BE2C (cell line): Measurements from ENCODE around the gene IFRD1.

ENCODE experiments used
- DNase-seq: peaks from one replicate; pipeline ENCODE4 v3.0.0-alpha.2; 2020
- H3K27me3 ChIP-seq: fragments of 250-450 bp; sonication (Bioruptor Pico); 2 replicates; pipeline ENCODE4 v1.5.1; 2020; ENCODE audit warnings: mild to moderate bottlenecking
- H3K36me3 ChIP-seq: fragments of 250-450 bp; sonication (Bioruptor Pico); 2 replicates; pipeline ENCODE4 v1.5.1; 2020; ENCODE audit warnings: mild to moderate bottlenecking
- H3K4me1 ChIP-seq: fragments of 250-450 bp; sonication (Bioruptor Pico); 2 replicates; pipeline ENCODE4 v1.5.1; 2020
- H3K4me3 ChIP-seq: 2 replicates; pipeline ENCODE4 v1.5.1; 2011; ENCODE audit warnings: low read depth, low read length
- H3K9me3 ChIP-seq: fragments of 250-450 bp; sonication (Bioruptor Pico); 2 replicates; pipeline ENCODE4 v1.5.1; 2020
- CTCF ChIP-seq: IDR thresholded peaks from 2 replicates; pipeline ENCODE4 v1.5.1; 2012; ENCODE audit warnings: mild to moderate bottlenecking, low read depth, low read length

IFRD1 gene

DNA sequence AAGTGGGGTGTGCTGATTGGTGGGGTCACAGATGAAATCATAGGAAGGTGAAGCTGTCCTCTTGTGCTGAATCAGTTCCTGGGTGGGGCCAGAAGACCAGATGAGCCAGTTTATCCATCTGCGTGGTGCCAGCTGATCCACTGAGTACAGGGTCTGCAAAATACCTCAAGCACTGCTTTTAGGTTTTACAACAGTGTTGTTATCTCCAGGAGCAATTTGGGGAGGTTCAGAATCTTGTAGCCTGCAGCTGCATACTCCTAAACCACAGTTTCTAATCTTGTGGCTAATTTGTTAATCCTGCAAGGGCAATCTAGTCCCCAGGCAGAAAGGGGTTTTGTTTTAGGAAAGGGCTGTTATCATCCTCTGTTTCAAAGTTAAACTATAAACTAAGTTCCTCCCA lies 17.0 kb upstream of the IFRD1 start:
- Histone ChIP-seq H3K27me3 (no peaks in the 10 kb centered on the region), H3K9me3 (no peaks in the 10 kb centered on the region), H3K36me3 (no peaks in the 10 kb centered on the region), H3K4me3 (no peak overlapping the region), H3K4me1 (peaks cover 3% of the 10 kb centered on the region)
- TF ChIP-seq CTCF: no peak
- DNase-seq: no peak

DNA sequence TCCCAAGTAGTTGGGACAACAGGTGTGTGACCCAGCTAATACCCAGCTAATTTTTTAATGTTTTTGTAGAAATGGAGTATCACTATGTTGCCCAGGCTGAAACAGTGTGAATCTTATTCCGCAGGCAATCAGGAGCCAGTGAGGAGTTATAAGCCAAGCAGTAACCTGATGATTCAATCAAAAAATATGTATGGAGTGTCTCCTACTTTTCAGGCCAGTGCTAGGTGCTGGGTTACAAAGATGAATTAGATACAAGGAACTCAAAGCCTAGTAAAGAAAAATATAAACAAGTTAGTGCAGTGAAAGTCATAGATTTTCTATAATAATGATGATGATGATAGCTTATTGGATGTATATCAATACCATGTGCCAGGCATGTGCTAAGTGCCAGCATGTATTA lies 13.2 kb upstream of the IFRD1 start:
- H3K4me1 ChIP-seq: peaks cover 3% of the 10 kb centered on the region
- TF ChIP-seq CTCF: no peak

GRCh38 chr7:112439476-112439875 lies 10.8 kb upstream of the IFRD1 start:
- no peak for DNase-seq
- H3K27me3 ChIP-seq: no peaks in the 10 kb centered on the region
- no peaks in the 10 kb centered on the region for H3K9me3 ChIP-seq
- TF ChIP-seq CTCF: no peak
- H3K4me3 ChIP-seq: no peak overlapping the region
- H3K36me3 ChIP-seq: no peaks in the 10 kb centered on the region
- H3K4me1 ChIP-seq: peaks cover 3% of the 10 kb centered on the region

More for the DNA sequence above, 13.2 kb upstream of the IFRD1 start:
- Histone ChIP-seq H3K9me3 (no peaks in the 10 kb centered on the region), H3K36me3 (no peaks in the 10 kb centered on the region), H3K4me3 (no peak overlapping the region), H3K27me3 (no peaks in the 10 kb centered on the region)
- no peak for DNase-seq

- peaks cover 3% of the 10 kb centered on the region for H3K4me1 ChIP-seq
- DNase-seq: no peak
- no peak for TF ChIP-seq CTCF
- H3K36me3 ChIP-seq: no peaks in the 10 kb centered on the region
- no peaks in the 10 kb centered on the region for H3K9me3 ChIP-seq
- no peaks in the 10 kb centered on the region for H3K27me3 ChIP-seq
- no peak overlapping the region for H3K4me3 ChIP-seq
Observed at GRCh38 chr7:112442210-112442609, 8.1 kb upstream of the IFRD1 start.

GRCh38 chr7:112444505-112444904 lies 5.8 kb upstream of the IFRD1 start:
- H3K27me3 ChIP-seq: no peaks in the 10 kb centered on the region
- H3K9me3 ChIP-seq: no peaks in the 10 kb centered on the region
- H3K4me1 ChIP-seq: no peaks in the 10 kb centered on the region
- no peaks in the 10 kb centered on the region for H3K36me3 ChIP-seq
- DNase-seq: no peak
- no peak for TF ChIP-seq CTCF
- no peak overlapping the region for H3K4me3 ChIP-seq

DNA sequence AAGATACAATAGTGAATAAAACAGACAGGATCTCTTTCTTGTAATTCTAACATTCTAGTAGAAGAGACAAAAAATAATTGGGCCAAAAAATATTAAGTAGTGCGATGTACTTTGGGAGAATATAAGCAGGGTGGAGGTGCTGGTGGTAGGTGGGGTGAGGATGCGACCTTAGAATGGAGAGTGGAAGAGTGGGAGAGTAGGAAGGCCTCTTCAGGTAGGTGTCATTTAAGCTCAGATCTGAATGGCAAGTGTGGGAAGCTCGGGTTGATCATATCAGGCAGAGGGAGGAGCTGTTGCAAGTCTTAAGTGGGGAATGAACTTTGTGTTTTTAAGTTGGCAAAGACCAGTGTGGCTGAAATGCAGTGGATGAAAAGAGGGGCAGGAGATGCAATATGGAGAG lies 3.8 kb upstream of the IFRD1 start:
- H3K27me3 ChIP-seq: no peaks in the 10 kb centered on the region
- DNase-seq: no peak
- TF ChIP-seq CTCF: no peak

More for the DNA sequence above, 3.8 kb upstream of the IFRD1 start:
- H3K9me3 ChIP-seq: no peaks in the 10 kb centered on the region
- no peak overlapping the region for H3K4me3 ChIP-seq
- peaks cover 5% of the 10 kb centered on the region; the same call in 1 of the 2 replicates for H3K36me3 ChIP-seq
- no peaks in the 10 kb centered on the region for H3K4me1 ChIP-seq
